WTC11 (cell line): Measurements from ENCODE around the gene SUSD6. TPM values are rescaled to one million over a fixed set of nuclear protein-coding genes. Genes with fewer than 3 reads are reported as not detected.

Experiments
- ATAC-seq: fragments of 200-7000 bp; cut with Tn5 transposase; 2 replicates; pipeline ENCODE4 v1.10.0; 2021; ENCODE audit warnings: mild to moderate bottlenecking, moderate library complexity
- CTCF ChIA-PET: fragments of 300-600 bp; sonication (Branson Sonifier 250); formaldehyde crosslinking; loops from one replicate; lab custom pipeline; 2021; ENCODE audit warnings: antibody characterized with exemption; lab: Charles Lee
- POLR2A ChIA-PET: fragments of 350-600 bp; sonication (Branson Sonifier 250); formaldehyde crosslinking; loops from one replicate; lab custom pipeline; 2021; ENCODE audit warnings: antibody characterized with exemption; lab: Charles Lee
- DNase-seq: peaks from one replicate; pipeline ENCODE4 v3.0.0; 2021; ENCODE audit warnings: low spot score
- H3K27ac Mint-ChIP-seq: 2 replicates; pipeline ENCODE4 v1.8.0; 2021; ENCODE audit warnings: mixed read lengths
- H3K27me3 Mint-ChIP-seq: 2 replicates; pipeline ENCODE4 v1.8.0; 2021; ENCODE audit warnings: low read depth, mild to moderate bottlenecking, moderate library complexity, mixed read lengths
- H3K36me3 Mint-ChIP-seq: 2 replicates; pipeline ENCODE4 v1.8.0; 2021; ENCODE audit warnings: mixed read lengths
- H3K4me1 Mint-ChIP-seq: 2 replicates; pipeline ENCODE4 v1.8.0; 2022; ENCODE audit warnings: mixed read lengths
- H3K4me3 Mint-ChIP-seq: 2 replicates; pipeline ENCODE4 v1.8.0; 2021; ENCODE audit warnings: mild to moderate bottlenecking, moderate library complexity, mixed read lengths
- H3K9me3 Mint-ChIP-seq: 2 replicates; pipeline ENCODE4 v1.8.0; 2021; ENCODE audit warnings: mixed read lengths
- ELF4 ChIP-seq: sonication (generic); formaldehyde crosslinking; IDR thresholded peaks from 2 replicates; pipeline ENCODE4 v1.8.1; 2022; ENCODE audit warnings: low read depth, mild to moderate bottlenecking, moderate library complexity, missing genetic modification reagents
- EMX1 ChIP-seq: fragments of 250-450 bp; sonication (Bioruptor Pico); IDR thresholded peaks from 2 replicates; pipeline ENCODE4 v1.8.0; 2021; ENCODE audit warnings: mild to moderate bottlenecking
- GTF2I ChIP-seq: fragments of 250-450 bp; sonication (Bioruptor Pico); conservative IDR thresholded peaks from 2 replicates; pipeline ENCODE4 v1.4.0; 2021; ENCODE audit warnings: mild to moderate bottlenecking
- KAT7 ChIP-seq: sonication (generic); formaldehyde crosslinking; IDR thresholded peaks from 2 replicates; pipeline ENCODE4 v1.8.1; 2023; ENCODE audit warnings: missing genetic modification reagents, mild to moderate bottlenecking, borderline replicate concordance
- MXD4 ChIP-seq: fragments of 250-450 bp; sonication (Bioruptor Pico); IDR thresholded peaks from 2 replicates; pipeline ENCODE4 v1.8.0; 2021; ENCODE audit warnings: mild to moderate bottlenecking, moderate library complexity, borderline replicate concordance
- NFATC4 ChIP-seq: fragments of 250-450 bp; sonication (Bioruptor Pico); IDR thresholded peaks from 2 replicates; pipeline ENCODE4 v1.9.0; 2021; ENCODE audit warnings: mild to moderate bottlenecking
- NFE2L1 ChIP-seq: sonication (generic); formaldehyde crosslinking; IDR thresholded peaks from 2 replicates; pipeline ENCODE4 v1.8.1; 2023; ENCODE audit warnings: missing genetic modification reagents
- NR1H2 ChIP-seq: sonication (generic); formaldehyde crosslinking; IDR thresholded peaks from 2 replicates; pipeline ENCODE4 v1.9.0; 2021; ENCODE audit warnings: mild to moderate bottlenecking, moderate library complexity, missing genetic modification reagents
- OVOL2 ChIP-seq: fragments of 250-450 bp; sonication (Bioruptor Pico); IDR thresholded peaks from 2 replicates; pipeline ENCODE4 v1.9.0; 2021; ENCODE audit warnings: mild to moderate bottlenecking, borderline replicate concordance
- SMAD3 ChIP-seq: sonication (generic); formaldehyde crosslinking; IDR thresholded peaks from 2 replicates; pipeline ENCODE4 v1.8.0; 2022; ENCODE audit warnings: missing genetic modification reagents, mild to moderate bottlenecking, borderline replicate concordance
- TCF7 ChIP-seq: sonication (generic); formaldehyde crosslinking; IDR thresholded peaks from 2 replicates; pipeline ENCODE4 v1.8.0; 2022; ENCODE audit warnings: mild to moderate bottlenecking, low read depth, missing genetic modification reagents, moderate library complexity
- ZNF121 ChIP-seq: sonication (generic); formaldehyde crosslinking; IDR thresholded peaks from 2 replicates; pipeline ENCODE4 v1.8.0; 2023; ENCODE audit warnings: missing genetic modification reagents
- ZNF138 ChIP-seq: sonication (generic); formaldehyde crosslinking; conservative IDR thresholded peaks from 2 replicates; pipeline ENCODE4 v1.8.1; 2022; ENCODE audit warnings: mild to moderate bottlenecking, moderate library complexity, missing genetic modification reagents
- ZNF219 ChIP-seq: sonication (generic); formaldehyde crosslinking; IDR thresholded peaks from 2 replicates; pipeline ENCODE4 v1.8.0; 2023; ENCODE audit warnings: missing genetic modification reagents, mild to moderate bottlenecking, borderline replicate concordance
- ZNF396 ChIP-seq: fragments of 250-450 bp; sonication (Bioruptor Pico); IDR thresholded peaks from 2 replicates; pipeline ENCODE4 v1.8.0; 2021; ENCODE audit warnings: mild to moderate bottlenecking, moderate library complexity, borderline replicate concordance
- total RNA-seq: library from RNA; stranded (reverse); gene quantifications from 3 replicates; pipeline ENCODE4 v1.2.3, GENCODE V29; 2021
- TF ChIP-seq, protein P1 (sequence below): sonication (generic); formaldehyde crosslinking; IDR thresholded peaks from 2 replicates; pipeline ENCODE4 v1.8.0; 2022; ENCODE audit warnings: mild to moderate bottlenecking, missing genetic modification reagents
- TF ChIP-seq, protein P2 (sequence below): sonication (generic); formaldehyde crosslinking; IDR thresholded peaks from 2 replicates; pipeline ENCODE4 v1.8.1; 2023; ENCODE audit warnings: mild to moderate bottlenecking, missing genetic modification reagents
- TF ChIP-seq, protein P3 (sequence below): sonication (generic); formaldehyde crosslinking; IDR thresholded peaks from 2 replicates; pipeline ENCODE4 v1.8.0; 2022; ENCODE audit warnings: mild to moderate bottlenecking, missing genetic modification reagents
- TF ChIP-seq, protein P4 (sequence below): sonication (generic); formaldehyde crosslinking; IDR thresholded peaks from 2 replicates; pipeline ENCODE4 v1.8.0; 2023; ENCODE audit warnings: missing genetic modification reagents, mild to moderate bottlenecking, borderline replicate concordance

SUSD6 gene
- total RNA-seq, 1 experiment from 2014 or later = 10.1 TPM

DNA sequence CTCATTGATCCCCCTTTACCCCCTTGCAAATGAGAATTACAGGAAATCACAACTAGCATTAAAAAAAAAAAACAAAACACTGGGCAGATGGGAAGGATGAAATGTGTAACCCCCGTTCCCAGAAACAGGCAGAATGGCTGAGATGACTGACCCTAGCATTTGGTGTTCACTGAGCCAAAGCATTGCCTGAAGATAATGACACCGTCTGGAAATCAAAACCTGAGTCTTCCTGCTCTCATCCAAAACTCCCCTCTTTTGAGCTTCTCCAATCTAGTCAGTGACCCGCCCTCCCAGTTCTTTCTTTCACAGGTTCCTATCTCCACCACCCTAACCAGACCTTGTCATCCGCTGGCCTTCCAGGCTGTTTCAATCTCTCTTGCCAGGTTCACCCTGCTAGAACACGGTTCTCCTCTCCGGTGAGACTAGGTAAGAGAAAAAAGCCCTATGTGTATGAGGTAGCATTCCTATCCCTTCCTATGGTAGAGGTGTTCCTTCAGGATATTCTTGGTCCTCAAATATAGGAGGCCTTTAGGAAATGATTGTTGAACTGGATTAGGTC is 21.3 kb downstream of the SUSD6 start:
- CTCF ChIA-PET = interaction anchor here (0.6 to 1.5 kb wide), 3 partner anchors 20 to 95 kb away, joined by 3 to 5 read pairs (median 5); no protein-coding TSS in a partner anchor
- no peaks in the 10 kb centered on the region for H3K27me3 Mint-ChIP-seq
- H3K4me1 Mint-ChIP-seq = peaks cover 70% of the 10 kb centered on the region

DNA sequence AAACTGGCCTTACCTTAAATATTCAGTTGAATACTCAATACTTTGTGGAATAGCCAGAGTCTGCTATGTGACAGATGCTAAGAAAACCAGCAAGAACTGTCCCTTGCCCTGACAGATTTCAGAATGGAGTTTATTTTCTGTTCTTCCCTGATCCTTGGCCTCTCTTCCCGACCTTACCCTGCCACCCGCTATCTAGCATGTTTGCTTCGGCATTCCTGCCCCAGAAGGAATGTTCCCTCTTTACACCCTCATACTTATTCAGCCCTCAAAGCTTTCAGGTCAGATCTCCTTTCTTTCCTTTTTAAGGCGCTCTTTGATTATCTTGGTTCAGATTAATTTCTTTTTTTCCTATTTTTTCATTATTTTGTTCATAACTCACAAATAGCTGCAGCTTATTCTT is 21.8 kb downstream of the SUSD6 start:
- ATAC-seq = peak; percentile 43
- Mint-ChIP-seq H3K4me3 (no peak overlapping the region), H3K4me1 (peaks cover 76% of the 10 kb centered on the region), H3K36me3 (no peaks in the 10 kb centered on the region), H3K9me3 (no peaks in the 10 kb centered on the region), H3K27me3 (no peaks in the 10 kb centered on the region), H3K27ac (peak overlapping the region; percentile 35; the same call in 1 of the 2 replicates)
- TF ChIP-seq NR1H2 (CRISPR knock-in tag) (no peak), EMX1 (CRISPR knock-in tag) (no peak), TCF7 (CRISPR knock-in tag) (no peak), ZNF138 (no peak), ZNF121 (CRISPR knock-in tag) (no peak), ZNF396 (no peak)
- TF ChIP-seq, protein P1, sequence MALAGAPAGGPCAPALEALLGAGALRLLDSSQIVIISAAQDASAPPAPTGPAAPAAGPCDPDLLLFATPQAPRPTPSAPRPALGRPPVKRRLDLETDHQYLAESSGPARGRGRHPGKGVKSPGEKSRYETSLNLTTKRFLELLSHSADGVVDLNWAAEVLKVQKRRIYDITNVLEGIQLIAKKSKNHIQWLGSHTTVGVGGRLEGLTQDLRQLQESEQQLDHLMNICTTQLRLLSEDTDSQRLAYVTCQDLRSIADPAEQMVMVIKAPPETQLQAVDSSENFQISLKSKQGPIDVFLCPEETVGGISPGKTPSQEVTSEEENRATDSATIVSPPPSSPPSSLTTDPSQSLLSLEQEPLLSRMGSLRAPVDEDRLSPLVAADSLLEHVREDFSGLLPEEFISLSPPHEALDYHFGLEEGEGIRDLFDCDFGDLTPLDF = no peak
- TF ChIP-seq, protein P2, sequence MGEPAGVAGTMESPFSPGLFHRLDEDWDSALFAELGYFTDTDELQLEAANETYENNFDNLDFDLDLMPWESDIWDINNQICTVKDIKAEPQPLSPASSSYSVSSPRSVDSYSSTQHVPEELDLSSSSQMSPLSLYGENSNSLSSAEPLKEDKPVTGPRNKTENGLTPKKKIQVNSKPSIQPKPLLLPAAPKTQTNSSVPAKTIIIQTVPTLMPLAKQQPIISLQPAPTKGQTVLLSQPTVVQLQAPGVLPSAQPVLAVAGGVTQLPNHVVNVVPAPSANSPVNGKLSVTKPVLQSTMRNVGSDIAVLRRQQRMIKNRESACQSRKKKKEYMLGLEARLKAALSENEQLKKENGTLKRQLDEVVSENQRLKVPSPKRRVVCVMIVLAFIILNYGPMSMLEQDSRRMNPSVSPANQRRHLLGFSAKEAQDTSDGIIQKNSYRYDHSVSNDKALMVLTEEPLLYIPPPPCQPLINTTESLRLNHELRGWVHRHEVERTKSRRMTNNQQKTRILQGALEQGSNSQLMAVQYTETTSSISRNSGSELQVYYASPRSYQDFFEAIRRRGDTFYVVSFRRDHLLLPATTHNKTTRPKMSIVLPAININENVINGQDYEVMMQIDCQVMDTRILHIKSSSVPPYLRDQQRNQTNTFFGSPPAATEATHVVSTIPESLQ = no peak
- TF ChIP-seq, protein P3, sequence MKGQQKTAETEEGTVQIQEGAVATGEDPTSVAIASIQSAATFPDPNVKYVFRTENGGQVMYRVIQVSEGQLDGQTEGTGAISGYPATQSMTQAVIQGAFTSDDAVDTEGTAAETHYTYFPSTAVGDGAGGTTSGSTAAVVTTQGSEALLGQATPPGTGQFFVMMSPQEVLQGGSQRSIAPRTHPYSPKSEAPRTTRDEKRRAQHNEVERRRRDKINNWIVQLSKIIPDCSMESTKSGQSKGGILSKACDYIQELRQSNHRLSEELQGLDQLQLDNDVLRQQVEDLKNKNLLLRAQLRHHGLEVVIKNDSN (CRISPR knock-in tag) = no peak
- ChIA-PET POLR2A (no interaction called here), CTCF (no interaction called here)
- DNase-seq = no peak

More for the DNA sequence above, 21.3 kb downstream of the SUSD6 start:
- Mint-ChIP-seq H3K9me3 (no peaks in the 10 kb centered on the region), H3K27ac (no peak overlapping the region), H3K36me3 (no peaks in the 10 kb centered on the region), H3K4me3 (no peak overlapping the region)
- POLR2A ChIA-PET = interaction anchor here (0.7 kb wide), 1 partner anchor 130 kb away, joined by 4 read pairs; no protein-coding TSS in a partner anchor
- no peak for ATAC-seq
- no peak for DNase-seq
- no peak for TF ChIP-seq ZNF121 (CRISPR knock-in tag)
- no peak for TF ChIP-seq GTF2I (CRISPR knock-in tag)
- no peak for TF ChIP-seq OVOL2 (CRISPR knock-in tag)
- no peak for TF ChIP-seq NFE2L1 (CRISPR knock-in tag)
- TF ChIP-seq ELF4 (CRISPR knock-in tag) = no peak
- TF ChIP-seq, protein P4, sequence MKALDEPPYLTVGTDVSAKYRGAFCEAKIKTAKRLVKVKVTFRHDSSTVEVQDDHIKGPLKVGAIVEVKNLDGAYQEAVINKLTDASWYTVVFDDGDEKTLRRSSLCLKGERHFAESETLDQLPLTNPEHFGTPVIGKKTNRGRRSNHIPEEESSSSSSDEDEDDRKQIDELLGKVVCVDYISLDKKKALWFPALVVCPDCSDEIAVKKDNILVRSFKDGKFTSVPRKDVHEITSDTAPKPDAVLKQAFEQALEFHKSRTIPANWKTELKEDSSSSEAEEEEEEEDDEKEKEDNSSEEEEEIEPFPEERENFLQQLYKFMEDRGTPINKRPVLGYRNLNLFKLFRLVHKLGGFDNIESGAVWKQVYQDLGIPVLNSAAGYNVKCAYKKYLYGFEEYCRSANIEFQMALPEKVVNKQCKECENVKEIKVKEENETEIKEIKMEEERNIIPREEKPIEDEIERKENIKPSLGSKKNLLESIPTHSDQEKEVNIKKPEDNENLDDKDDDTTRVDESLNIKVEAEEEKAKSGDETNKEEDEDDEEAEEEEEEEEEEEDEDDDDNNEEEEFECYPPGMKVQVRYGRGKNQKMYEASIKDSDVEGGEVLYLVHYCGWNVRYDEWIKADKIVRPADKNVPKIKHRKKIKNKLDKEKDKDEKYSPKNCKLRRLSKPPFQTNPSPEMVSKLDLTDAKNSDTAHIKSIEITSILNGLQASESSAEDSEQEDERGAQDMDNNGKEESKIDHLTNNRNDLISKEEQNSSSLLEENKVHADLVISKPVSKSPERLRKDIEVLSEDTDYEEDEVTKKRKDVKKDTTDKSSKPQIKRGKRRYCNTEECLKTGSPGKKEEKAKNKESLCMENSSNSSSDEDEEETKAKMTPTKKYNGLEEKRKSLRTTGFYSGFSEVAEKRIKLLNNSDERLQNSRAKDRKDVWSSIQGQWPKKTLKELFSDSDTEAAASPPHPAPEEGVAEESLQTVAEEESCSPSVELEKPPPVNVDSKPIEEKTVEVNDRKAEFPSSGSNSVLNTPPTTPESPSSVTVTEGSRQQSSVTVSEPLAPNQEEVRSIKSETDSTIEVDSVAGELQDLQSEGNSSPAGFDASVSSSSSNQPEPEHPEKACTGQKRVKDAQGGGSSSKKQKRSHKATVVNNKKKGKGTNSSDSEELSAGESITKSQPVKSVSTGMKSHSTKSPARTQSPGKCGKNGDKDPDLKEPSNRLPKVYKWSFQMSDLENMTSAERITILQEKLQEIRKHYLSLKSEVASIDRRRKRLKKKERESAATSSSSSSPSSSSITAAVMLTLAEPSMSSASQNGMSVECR = no peak
- no peak for TF ChIP-seq ZNF219 (CRISPR knock-in tag)
- no peak for TF ChIP-seq SMAD3 (CRISPR knock-in tag)
- no peak for TF ChIP-seq KAT7 (CRISPR knock-in tag)
- TF ChIP-seq NFATC4 (CRISPR knock-in tag) = no peak
- no peak for TF ChIP-seq EMX1 (CRISPR knock-in tag)
- no peak for TF ChIP-seq MXD4 (CRISPR knock-in tag)
